GM10266 (cell line): Measurements from ENCODE around the gene HAUS2.

Experiments
- DNase-seq: peaks from one replicate; pipeline ENCODE4 v3.0.0; 2012; ENCODE audit errors: extremely low spot score
- TF ChIP-seq, protein P1 (sequence below): IDR thresholded peaks from 2 replicates; pipeline ENCODE4 v1.5.1; 2012; ENCODE audit warnings: mild to moderate bottlenecking, low read depth; ENCODE audit not compliant: control insufficient read depth, insufficient read depth; ENCODE audit errors: missing control alignments

Gene HAUS2

DNA sequence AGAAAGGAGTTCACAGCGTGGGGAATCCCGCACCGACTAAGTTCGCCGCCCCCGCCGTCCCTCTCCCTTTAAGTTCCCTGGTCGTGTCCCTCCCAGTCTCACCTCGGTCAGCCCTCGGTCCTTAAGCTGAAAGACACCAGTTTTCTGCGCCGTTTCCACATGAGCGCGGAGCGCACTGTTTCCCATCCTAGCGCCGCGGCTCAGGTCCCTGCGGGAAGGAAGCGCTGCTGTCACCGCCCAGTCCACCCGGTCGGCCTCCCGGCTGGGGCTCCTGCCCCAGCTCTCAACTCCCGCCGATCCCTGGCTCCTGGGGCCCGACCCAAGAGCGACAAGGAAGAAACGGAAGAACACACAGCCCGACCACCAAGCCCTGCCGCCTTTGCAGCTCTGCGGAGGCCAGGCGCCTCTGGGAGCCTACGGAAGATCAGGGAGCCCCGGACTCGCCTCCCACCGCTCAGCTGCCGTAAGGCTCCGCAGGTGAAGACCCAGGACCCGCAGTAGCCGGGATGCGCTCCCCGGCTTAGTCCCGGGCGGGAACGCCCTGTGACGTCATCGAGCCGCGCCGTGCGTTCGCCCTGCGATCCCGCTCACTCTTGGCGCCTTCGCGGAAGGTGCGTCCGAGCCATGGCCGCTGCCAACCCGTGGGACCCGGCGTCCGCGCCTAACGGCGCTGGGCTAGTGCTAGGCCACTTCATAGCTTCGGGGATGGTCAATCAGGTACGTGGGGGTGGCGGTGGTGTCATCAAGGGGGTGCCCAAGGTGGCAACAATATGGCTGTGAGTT, at the start of gene HAUS2, which contains the start of gene LRRC57:
Gene HAUS2 (plus strand): TSS at position 590 of the 783 bp plus-strand sequence. CDS start 35 bp downstream, at position 625.
Gene LRRC57 (minus strand): TSS at position 545 of the 783 bp plus-strand sequence. CDS start 359 bp downstream, at position 186.
- TF ChIP-seq, protein P1, sequence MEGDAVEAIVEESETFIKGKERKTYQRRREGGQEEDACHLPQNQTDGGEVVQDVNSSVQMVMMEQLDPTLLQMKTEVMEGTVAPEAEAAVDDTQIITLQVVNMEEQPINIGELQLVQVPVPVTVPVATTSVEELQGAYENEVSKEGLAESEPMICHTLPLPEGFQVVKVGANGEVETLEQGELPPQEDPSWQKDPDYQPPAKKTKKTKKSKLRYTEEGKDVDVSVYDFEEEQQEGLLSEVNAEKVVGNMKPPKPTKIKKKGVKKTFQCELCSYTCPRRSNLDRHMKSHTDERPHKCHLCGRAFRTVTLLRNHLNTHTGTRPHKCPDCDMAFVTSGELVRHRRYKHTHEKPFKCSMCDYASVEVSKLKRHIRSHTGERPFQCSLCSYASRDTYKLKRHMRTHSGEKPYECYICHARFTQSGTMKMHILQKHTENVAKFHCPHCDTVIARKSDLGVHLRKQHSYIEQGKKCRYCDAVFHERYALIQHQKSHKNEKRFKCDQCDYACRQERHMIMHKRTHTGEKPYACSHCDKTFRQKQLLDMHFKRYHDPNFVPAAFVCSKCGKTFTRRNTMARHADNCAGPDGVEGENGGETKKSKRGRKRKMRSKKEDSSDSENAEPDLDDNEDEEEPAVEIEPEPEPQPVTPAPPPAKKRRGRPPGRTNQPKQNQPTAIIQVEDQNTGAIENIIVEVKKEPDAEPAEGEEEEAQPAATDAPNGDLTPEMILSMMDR: no peak
- peak; percentile 88 for DNase-seq

DNA sequence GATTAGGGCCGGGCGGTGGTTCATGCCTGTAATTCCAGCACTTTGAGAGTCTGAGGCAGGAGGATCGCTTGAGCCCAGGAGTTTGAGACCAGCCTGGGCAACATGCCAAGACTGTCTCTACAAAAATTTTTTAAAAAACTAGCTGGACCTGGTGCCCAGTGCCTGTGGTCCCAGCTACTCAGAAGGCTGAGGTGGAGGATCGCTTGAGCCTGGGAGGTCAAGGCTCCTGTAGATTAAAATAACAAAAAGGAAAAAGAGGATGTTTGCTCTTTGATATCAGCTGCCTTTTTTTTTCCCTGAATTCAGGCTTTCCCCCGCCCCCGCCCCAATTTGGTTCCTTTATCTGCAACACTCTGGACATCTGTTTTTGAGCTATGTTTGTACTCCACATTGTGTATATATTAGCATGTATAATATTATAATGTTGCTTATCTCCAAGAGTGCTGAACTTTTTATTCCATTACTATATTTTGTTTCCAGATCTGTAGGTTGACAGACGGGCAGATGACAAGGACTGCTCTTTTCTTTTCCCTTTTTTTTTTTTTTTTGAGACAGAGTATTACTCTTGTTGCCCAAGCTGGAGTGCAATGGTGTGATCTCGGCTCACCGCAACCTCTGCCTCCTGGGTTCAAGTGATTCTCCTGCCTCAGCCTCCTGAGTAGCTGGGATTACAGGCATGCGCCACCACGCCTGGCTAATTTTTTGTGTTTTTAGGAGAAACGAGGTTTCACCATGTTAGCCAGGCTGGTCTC, 48.6 kb upstream of the HAUS2 start:
- TF ChIP-seq, protein P1: no peak
- no peak for DNase-seq

DNA sequence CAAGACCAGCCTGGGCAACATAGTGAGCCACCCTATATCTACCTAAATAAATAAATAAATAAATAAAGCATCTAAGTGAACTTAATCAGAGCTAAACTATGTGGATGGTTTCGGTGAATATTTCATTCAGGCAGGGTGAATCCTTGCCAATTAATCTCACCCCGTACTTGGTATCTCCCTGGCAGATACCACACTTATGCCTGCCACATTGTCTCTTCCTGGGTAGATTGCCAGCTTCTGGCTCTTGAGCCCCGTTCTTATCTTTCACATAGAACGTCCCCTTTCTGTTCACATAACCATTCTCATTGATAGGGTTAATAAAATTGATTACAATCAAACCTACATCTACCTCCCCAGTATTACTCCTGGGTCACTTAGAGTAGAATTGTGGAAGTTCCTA, 46.2 kb upstream of the HAUS2 start:
- TF ChIP-seq, protein P1: no peak
- no peak for DNase-seq

DNA sequence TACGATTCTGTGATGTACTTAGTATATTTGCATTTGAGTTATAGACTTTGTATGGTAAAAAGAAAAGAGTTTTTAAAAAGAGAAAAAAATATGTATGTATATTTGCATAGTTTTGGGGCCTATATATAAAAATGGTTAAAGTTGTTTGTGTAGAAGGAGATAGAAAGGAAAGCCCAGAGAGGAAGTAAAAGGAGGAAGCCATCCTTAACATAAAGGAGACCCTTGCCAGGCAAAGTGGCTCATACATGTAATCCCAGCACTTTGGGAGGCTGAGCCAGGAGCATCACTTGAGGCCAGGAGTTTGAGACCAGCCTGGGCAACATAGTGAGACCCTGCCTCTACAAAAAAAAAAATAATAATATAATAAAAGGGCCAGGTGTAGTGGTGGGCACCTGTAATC, 44.8 kb upstream of the HAUS2 start:
- TF ChIP-seq, protein P1: no peak
- DNase-seq: no peak

DNA sequence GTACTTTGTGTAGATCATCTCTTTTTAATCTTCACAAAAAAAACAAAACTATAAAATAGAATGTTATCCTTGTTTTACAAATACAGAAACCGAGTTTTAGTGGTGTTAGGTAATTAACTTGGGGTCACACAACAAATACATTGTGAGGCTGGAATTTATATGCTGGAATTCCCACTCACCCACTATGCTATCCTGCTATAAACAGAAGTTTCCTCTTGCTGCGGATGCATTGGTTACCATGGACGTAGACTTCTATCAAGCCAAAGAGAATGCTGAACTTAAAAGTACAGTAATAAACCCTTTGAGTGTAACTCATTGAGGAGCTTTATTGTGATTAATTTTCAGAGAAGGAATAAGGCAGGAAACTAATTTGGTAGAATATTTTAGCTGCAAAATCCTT, 44.0 kb upstream of the HAUS2 start:
- TF ChIP-seq, protein P1: no peak

DNA sequence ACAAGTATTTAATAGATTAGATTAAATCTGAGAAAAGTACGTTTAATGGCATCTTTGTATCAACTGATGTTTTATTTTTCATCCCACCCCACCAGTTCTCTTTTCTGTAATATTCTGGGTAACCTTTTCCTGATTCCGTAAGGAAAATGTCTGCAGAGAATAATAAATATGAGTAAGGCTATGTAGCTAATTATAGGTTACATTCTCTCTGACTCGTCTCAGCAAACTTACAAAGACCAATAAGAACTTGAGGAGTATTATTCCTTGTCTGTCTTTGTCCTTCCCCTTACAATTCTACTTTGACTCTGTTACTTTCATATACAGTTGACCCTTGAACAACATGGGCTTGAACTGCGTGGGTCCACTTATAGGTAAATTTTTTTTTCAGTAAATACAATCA, 41.1 kb upstream of the HAUS2 start:
- DNase-seq: no peak

More for the DNA sequence above, 44.0 kb upstream of the HAUS2 start:
- no peak for DNase-seq

DNA sequence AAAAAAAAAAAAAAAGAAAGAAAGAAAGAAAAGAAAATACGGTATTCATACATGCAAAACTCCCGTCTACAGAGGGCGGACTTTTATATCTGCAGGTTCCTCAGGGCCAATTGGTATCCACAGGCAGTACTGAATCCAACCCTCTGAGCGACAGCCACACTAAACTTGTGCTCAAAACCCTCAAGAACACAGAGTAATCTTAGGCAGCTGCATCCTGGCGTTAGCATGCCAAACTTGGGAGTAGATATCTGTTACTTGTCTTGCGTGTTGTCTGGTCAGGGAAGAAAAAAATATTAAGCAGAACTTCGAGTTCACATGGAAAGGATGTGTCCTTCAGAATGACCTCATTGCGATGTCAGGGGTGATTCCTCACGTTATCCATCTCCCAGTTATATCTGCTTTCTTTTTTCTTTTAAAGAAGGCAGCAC, 40.4 kb upstream of the HAUS2 start:
- TF ChIP-seq, protein P1: no peak
- no peak for DNase-seq

More for the DNA sequence above, 41.1 kb upstream of the HAUS2 start:
- TF ChIP-seq, protein P1: no peak
